GM12878 (cell line): ENCODE measurements around the gene GKN2. TPM values are rescaled to one million over a fixed set of nuclear protein-coding genes. Genes with fewer than 3 reads are reported as not detected.

Source experiments
- ATAC-seq: fragments of 200-7000 bp; cut with Tn5 transposase; 3 replicates; pipeline ENCODE4 v1.9.1; 2020; ENCODE audit warnings: mild to moderate bottlenecking, moderate library complexity
- BruUV-seq: library from RNA; stranded (reverse); fragments of 400-500 nt; replicated peaks from 2 replicates; lab custom pipeline; 2021; lab: Mats Ljungman, UMichigan
- CTCF ChIA-PET: fragments of 300-600 bp; sonication (Branson Sonifier 250); formaldehyde crosslinking; extraction: SDS; loops from one replicate; lab custom pipeline; 2021; ENCODE audit warnings: inconsistent platforms; lab: Yijun Ruan, JAX
- POLR2A ChIA-PET: fragments of 350-600 bp; formaldehyde crosslinking; extraction: SDS; loops from one replicate; lab custom pipeline; 2021; ENCODE audit warnings: inconsistent platforms; lab: Charles Lee
- RAD21 ChIA-PET: fragments of 300-600 bp; sonication (Branson Sonifier 250); formaldehyde crosslinking; loops from one replicate; lab custom pipeline; 2023; ENCODE audit warnings: antibody characterized with exemption; ENCODE audit not compliant: unreplicated experiment; lab: Charles Lee
- SMC1A ChIA-PET: fragments of 300-600 bp; sonication (Branson Sonifier 250); formaldehyde crosslinking; loops from one replicate; lab custom pipeline; 2023; ENCODE audit not compliant: unreplicated experiment, uncharacterized antibody; lab: Charles Lee
- DNase-seq: peaks from one replicate; pipeline ENCODE4 v3.0.0-alpha.2; 2011; ENCODE audit warnings: low read depth, low spot score
- FAIRE-seq: peaks from 3 replicates; lab custom pipeline; 2011; peaks lifted over from hg19 to GRCh38; lab: Jason Lieb, UNC
- H2AFZ ChIP-seq: 2 replicates; pipeline ENCODE4 v1.6.0; 2011; ENCODE audit warnings: low read depth, low read length, control low read depth; ENCODE audit not compliant: control insufficient read depth
- H3K27ac ChIP-seq: 2 replicates; pipeline ENCODE4 v1.5.1; 2011; ENCODE audit warnings: control low read depth; ENCODE audit not compliant: control insufficient read depth, insufficient read depth
- H3K27me3 ChIP-seq, 2 experiments: replicated peaks in 1 of 2; 2 replicates each; pipeline versions ENCODE4 v1.6.0 to v1.6.1; 2011; ENCODE audit warnings: low read length in 1 of 2; ENCODE audit not compliant: control insufficient read depth in 2 of 2, insufficient read depth in 2 of 2
- H3K36me3 ChIP-seq, 2 experiments: 2 replicates each; pipeline ENCODE4 v1.5.1; 2011; ENCODE audit warnings: low read length in 1 of 2; ENCODE audit not compliant: control insufficient read depth in 2 of 2, insufficient read depth in 2 of 2
- H3K4me1 ChIP-seq: 2 replicates; pipeline ENCODE4 v1.6.1; 2011; ENCODE audit warnings: mild to moderate bottlenecking, low read length, moderate library complexity, mixed read lengths; ENCODE audit not compliant: control insufficient read depth, insufficient read depth
- H3K4me2 ChIP-seq: 2 replicates; pipeline ENCODE4 v1.6.0; 2011; ENCODE audit warnings: control low read depth; ENCODE audit not compliant: control insufficient read depth, insufficient read depth
- H3K4me3 ChIP-seq: fragments of 200-600 bp; sonication (generic); 2 replicates; pipeline ENCODE4 v1.5.1; 2016
- H3K79me2 ChIP-seq: 2 replicates; pipeline ENCODE4 v1.6.0; 2011; ENCODE audit warnings: low read length; ENCODE audit not compliant: control insufficient read depth, insufficient read depth
- H3K9ac ChIP-seq: 2 replicates; pipeline ENCODE4 v1.8.0; 2011; ENCODE audit warnings: low read length, control low read depth, mixed read lengths; ENCODE audit not compliant: control insufficient read depth, insufficient read depth
- H3K9me3 ChIP-seq: replicated peaks from 3 replicates; pipeline ENCODE4 v1.5.1; 2011; ENCODE audit warnings: mild to moderate bottlenecking, low read length; ENCODE audit not compliant: control insufficient read depth, insufficient read depth
- H4K20me1 ChIP-seq: 2 replicates; pipeline ENCODE4 v1.6.0; 2011; ENCODE audit not compliant: control insufficient read depth, insufficient read depth
- BACH1 ChIP-seq: fragments of 450-650 bp; IDR thresholded peaks from 2 replicates; pipeline ENCODE4 v1.6.1; 2017; ENCODE audit warnings: mild to moderate bottlenecking, borderline replicate concordance
- BCL11A ChIP-seq: IDR thresholded peaks from 2 replicates; pipeline ENCODE4 v1.6.1; 2011; ENCODE audit warnings: low read depth, low read length
- BCL3 ChIP-seq: IDR thresholded peaks from 2 replicates; pipeline ENCODE4 v1.6.1; 2011; ENCODE audit warnings: borderline replicate concordance, low read depth, mild to moderate bottlenecking, moderate library complexity, low read length; ENCODE audit not compliant: insufficient read depth, poor library complexity, severe bottlenecking
- CBFB ChIP-seq: IDR thresholded peaks from 2 replicates; pipeline ENCODE4 v1.6.1; 2016; ENCODE audit warnings: antibody characterized with exemption, low read depth
- CBX5 ChIP-seq: sonication (generic); IDR thresholded peaks from 2 replicates; pipeline ENCODE4 v1.6.1; 2016; ENCODE audit warnings: low read depth, moderate library complexity, mild to moderate bottlenecking, inconsistent platforms
- EED ChIP-seq: sonication (generic); IDR thresholded peaks from 2 replicates; pipeline ENCODE4 v1.6.1; 2016; ENCODE audit warnings: antibody characterized with exemption, low read depth
- EP300 ChIP-seq, 2 experiments: fragments of 150-350 bp in 1 of 2; IDR thresholded peaks; 2 replicates each; pipeline ENCODE4 v1.6.1; 2011 to 2012; ENCODE audit warnings: low read depth in 2 of 2, low read length in 2 of 2, borderline replicate concordance in 1 of 2, improper control_type of control experiment in 1 of 2, inconsistent platforms in 1 of 2; ENCODE audit not compliant: control insufficient read depth in 1 of 2
- FOXM1 ChIP-seq: IDR thresholded peaks from 2 replicates; pipeline ENCODE4 v1.6.1; 2012; ENCODE audit warnings: low read depth, mild to moderate bottlenecking, inconsistent platforms, low read length, moderate library complexity
- MYC ChIP-seq: IDR thresholded peaks from 2 replicates; pipeline ENCODE4 v1.6.1; 2011; ENCODE audit warnings: mild to moderate bottlenecking, low read length, moderate library complexity, inconsistent platforms; ENCODE audit not compliant: insufficient read depth, insufficient replicate concordance, insufficient read length, severe bottlenecking
- RAD51 ChIP-seq: fragments of 450-650 bp; IDR thresholded peaks from 2 replicates; pipeline ENCODE4 v1.6.1; 2016; ENCODE audit warnings: moderate library complexity, mild to moderate bottlenecking, inconsistent platforms
- SMAD1 ChIP-seq: fragments of 450-650 bp; IDR thresholded peaks from 2 replicates; pipeline ENCODE4 v1.6.1; 2018; ENCODE audit warnings: mild to moderate bottlenecking, low read depth; ENCODE audit not compliant: partially characterized antibody
- SMARCA5 ChIP-seq: fragments of 450-650 bp; IDR thresholded peaks from 2 replicates; pipeline ENCODE4 v1.6.1; 2017; ENCODE audit warnings: mild to moderate bottlenecking
- TCF3 ChIP-seq: IDR thresholded peaks from 2 replicates; pipeline ENCODE4 v1.6.1; 2012; ENCODE audit warnings: low read depth, mild to moderate bottlenecking, low read length, borderline replicate concordance; ENCODE audit not compliant: insufficient read depth
- ZBED1 ChIP-seq: IDR thresholded peaks from 2 replicates; pipeline ENCODE4 v1.6.1; 2016; ENCODE audit warnings: borderline replicate concordance
- ZNF217 ChIP-seq: fragments of 450-650 bp; IDR thresholded peaks from 2 replicates; pipeline ENCODE4 v1.6.1; 2017; ENCODE audit warnings: antibody characterized with exemption, mild to moderate bottlenecking
- ZNF24 ChIP-seq: fragments of 450-650 bp; IDR thresholded peaks from 2 replicates; pipeline ENCODE4 v1.6.1; 2017; ENCODE audit warnings: antibody characterized with exemption, mild to moderate bottlenecking
- ZNF622 ChIP-seq: fragments of 450-650 bp; IDR thresholded peaks from 2 replicates; pipeline ENCODE4 v1.6.1; 2017; ENCODE audit warnings: mild to moderate bottlenecking, inconsistent platforms
- WGBS: methylation state at CpG from one replicate; pipeline ENCODE4 v1.1.6; 2016; ENCODE audit warnings: low lambda C conversion rate; ENCODE audit not compliant: insufficient replicate concordance, insufficient coverage; ENCODE audit errors: missing lambda C conversion rate; 5-methylcytosine and 5-hydroxymethylcytosine counted together
- in situ Hi-C: fragments of 300-500 bp; cut with MboI; formaldehyde crosslinking; loops from 9 replicates; pipeline ENCODE4 v1.14.3; 2018; ENCODE audit warnings: mixed read lengths
- intact Hi-C: fragments of 100-400 bp; cut with micrococcal nuclease; formaldehyde crosslinking; loops from one replicate; pipeline ENCODE4 v1.14.2; 2022; ENCODE audit not compliant: unreplicated experiment
- polyA plus RNA-seq, 11 experiments: library from polyadenylated mRNA; depleted of rRNA in 4 of 11; unstranded in 6 of 11; stranded (reverse) in 5 of 11; fragments of >200 nt; fragmentation: Nextera tagmentation in 4 of 11; fragmentation: Illumina TruSeq in 1 of 11; extraction: Ambion mirVana in 4 of 11; extraction: Trizol in 1 of 11; gene quantifications; 1 replicate in 1 of 11; 2 replicates in 10 of 11; pipeline versions ENCODE4 v1.2.1 to v1.2.3, GENCODE V29; 2011 to 2016; ENCODE audit warnings: inconsistent platforms in 2 of 11, missing spikeins in 2 of 11, low read depth in 1 of 11
- total RNA-seq, 4 experiments: library from RNA; depleted of rRNA in 3 of 4; stranded (reverse); fragments of >200 nt in 3 of 4; fragmentation: Illumina TruSeq in 1 of 4; extraction: Trizol in 1 of 4; gene quantifications; 2 replicates each; pipeline versions ENCODE4 v1.2.1 to v1.2.3, GENCODE V29; 2013 to 2021
- TF ChIP-seq, protein P1 (sequence below): fragments of 450-650 bp; IDR thresholded peaks from 2 replicates; pipeline ENCODE4 v1.6.1; 2017; ENCODE audit warnings: borderline replicate concordance
- TF ChIP-seq, protein P2 (sequence below): IDR thresholded peaks from 2 replicates; pipeline ENCODE4 v1.6.1; 2012; ENCODE audit warnings: low read length, inconsistent platforms

Gene GKN2
- total and polyA plus RNA-seq, 10 of the 15 experiments (the other 5 are each of a cell fraction or from before 2014, with no cell fraction given) = not detected

- H3K9ac ChIP-seq = no peak overlapping the region
- no peaks in the 10 kb centered on the region for H4K20me1 ChIP-seq
- H3K27me3 ChIP-seq = no peaks in the 10 kb centered on the region; a peak in 2 of 4 replicates
- ChIA-PET POLR2A (no interaction called here), CTCF (interaction anchor here (0.7 kb wide), 1 partner anchor 377 kb away, joined by 3 read pairs; no protein-coding TSS in a partner anchor), SMC1A (no interaction called here), RAD21 (no interaction called here)
- no peaks in the 10 kb centered on the region for H3K4me1 ChIP-seq
- in situ Hi-C loops (no loop called here), intact Hi-C loops (no loop called here)
- TF ChIP-seq EED = no peak
- no peak for TF ChIP-seq CBFB
- no peak for TF ChIP-seq FOXM1
- no peak for TF ChIP-seq TCF3
- no peak for TF ChIP-seq MYC
- TF ChIP-seq, protein P1, sequence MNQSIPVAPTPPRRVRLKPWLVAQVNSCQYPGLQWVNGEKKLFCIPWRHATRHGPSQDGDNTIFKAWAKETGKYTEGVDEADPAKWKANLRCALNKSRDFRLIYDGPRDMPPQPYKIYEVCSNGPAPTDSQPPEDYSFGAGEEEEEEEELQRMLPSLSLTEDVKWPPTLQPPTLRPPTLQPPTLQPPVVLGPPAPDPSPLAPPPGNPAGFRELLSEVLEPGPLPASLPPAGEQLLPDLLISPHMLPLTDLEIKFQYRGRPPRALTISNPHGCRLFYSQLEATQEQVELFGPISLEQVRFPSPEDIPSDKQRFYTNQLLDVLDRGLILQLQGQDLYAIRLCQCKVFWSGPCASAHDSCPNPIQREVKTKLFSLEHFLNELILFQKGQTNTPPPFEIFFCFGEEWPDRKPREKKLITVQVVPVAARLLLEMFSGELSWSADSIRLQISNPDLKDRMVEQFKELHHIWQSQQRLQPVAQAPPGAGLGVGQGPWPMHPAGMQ = no peak
- no peak for TF ChIP-seq RAD51
- TF ChIP-seq SMAD1 = no peak
- TF ChIP-seq, protein P2, sequence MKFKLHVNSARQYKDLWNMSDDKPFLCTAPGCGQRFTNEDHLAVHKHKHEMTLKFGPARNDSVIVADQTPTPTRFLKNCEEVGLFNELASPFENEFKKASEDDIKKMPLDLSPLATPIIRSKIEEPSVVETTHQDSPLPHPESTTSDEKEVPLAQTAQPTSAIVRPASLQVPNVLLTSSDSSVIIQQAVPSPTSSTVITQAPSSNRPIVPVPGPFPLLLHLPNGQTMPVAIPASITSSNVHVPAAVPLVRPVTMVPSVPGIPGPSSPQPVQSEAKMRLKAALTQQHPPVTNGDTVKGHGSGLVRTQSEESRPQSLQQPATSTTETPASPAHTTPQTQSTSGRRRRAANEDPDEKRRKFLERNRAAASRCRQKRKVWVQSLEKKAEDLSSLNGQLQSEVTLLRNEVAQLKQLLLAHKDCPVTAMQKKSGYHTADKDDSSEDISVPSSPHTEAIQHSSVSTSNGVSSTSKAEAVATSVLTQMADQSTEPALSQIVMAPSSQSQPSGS = no peak
- no peak for TF ChIP-seq ZNF24
- no peak for TF ChIP-seq SMARCA5
- TF ChIP-seq BACH1 = no peak
- no peak for TF ChIP-seq EP300 (IDR thresholded peaks at IDR 0.05; ENCODE audit: borderline replicate concordance in 1 of 2, control insufficient read depth in 1 of 2, low read depth in 2 of 2, low read length in 2 of 2)
- no peak for TF ChIP-seq ZBED1
- no peak for TF ChIP-seq BCL3
- no peak for TF ChIP-seq BCL11A
- no peak for TF ChIP-seq ZNF217
- no peak for TF ChIP-seq ZNF622
- TF ChIP-seq CBX5 = no peak
- no peaks in the 10 kb centered on the region for H3K79me2 ChIP-seq
- H3K27ac ChIP-seq = no peak overlapping the region
- no peaks in the 10 kb centered on the region for H3K36me3 ChIP-seq
- DNase-seq = no peak
- no peaks in the 10 kb centered on the region for H3K9me3 ChIP-seq
- H3K4me3 ChIP-seq = no peak overlapping the region
- WGBS = 21% methylated on average over 5 of the region's 5 CpGs
- ATAC-seq = no peak
- no peak overlapping the region for H2AFZ ChIP-seq
- FAIRE-seq = no peak
- no peak overlapping the region for H3K4me2 ChIP-seq
- BruUV-seq = no TSS peak
Observed at GRCh38 chr2:68937346-68938055, 15.2 kb downstream of the GKN2 start.
